Uterus (tissue), 2 donors: ENCODE results near the gene BCR.
"Not testable (repeated sequence)": the region's sequence is repeated elsewhere in the genome, so short reads cannot be mapped to it uniquely, and the experiment has no call there.

Experiments
- CTCF ChIP-seq, 4 experiments: fragments of 200-600 bp in 2 of 4; fragments of 450-650 bp in 2 of 4; sonication (generic) in 2 of 4; IDR thresholded peaks; one replicate each; pipeline ENCODE4 v1.5.1; 2016 to 2019; ENCODE audit warnings: antibody characterized with exemption in 4 of 4, mild to moderate bottlenecking in 2 of 4, moderate library complexity in 1 of 4
- POLR2A ChIP-seq, 2 donors: fragments of 450-650 bp; IDR thresholded peaks; one replicate each; pipeline ENCODE4 v1.6.1; 2016; ENCODE audit warnings: antibody characterized with exemption in 2 of 2, mild to moderate bottlenecking in 1 of 2, moderate library complexity in 1 of 2

DNA sequence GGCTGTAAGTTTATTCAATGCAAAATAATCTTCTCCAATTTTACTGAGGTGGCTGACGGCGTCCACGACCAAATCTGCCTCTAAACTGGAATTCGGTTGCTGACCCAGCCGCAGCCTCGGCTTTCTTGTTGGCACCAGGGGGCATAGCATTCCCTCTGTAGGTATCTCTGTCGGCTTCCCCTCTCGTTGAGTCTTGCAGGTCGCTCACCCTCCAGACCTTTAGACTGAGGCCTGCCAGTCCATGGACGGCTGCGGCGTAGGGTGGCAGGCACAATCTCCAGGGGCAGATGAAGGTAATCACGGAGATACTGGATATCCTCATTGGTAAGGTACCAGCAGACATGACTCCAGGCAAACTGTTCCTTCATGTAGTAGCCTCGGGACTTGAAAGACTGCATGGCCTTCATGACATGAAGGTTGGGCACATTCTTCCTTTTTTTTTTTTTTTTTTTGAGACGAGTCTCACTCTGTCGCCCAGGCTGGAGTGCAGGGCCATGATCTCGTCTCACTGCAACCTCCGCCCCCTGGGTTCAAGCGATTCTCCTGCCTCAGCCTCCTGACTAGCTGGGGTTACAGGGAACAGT is 142.3 kb downstream of the BCR start:
- TF ChIP-seq CTCF, POLR2A (IDR thresholded peaks at IDR 0.05): not testable (repeated sequence)
